Right cardiac atrium (tissue), 5 donors: ENCODE results near the gene OR10G2. TPM values are rescaled to one million over a fixed set of nuclear protein-coding genes. Genes with fewer than 3 reads are reported as not detected.
"Not testable (repeated sequence)": the region's sequence is repeated elsewhere in the genome, so short reads cannot be mapped to it uniquely, and the experiment has no call there.

Experiments used
- ATAC-seq, 2 donors: fragments of 200-7000 bp; cut with Tn5 transposase; one replicate each; pipeline versions ENCODE4 v1.8.0 to v1.9.1; 2020; ENCODE audit warnings: moderate library complexity in 2 of 2, mild to moderate bottlenecking in 1 of 2
- DNase-seq, 3 donors: peaks; one replicate each; pipeline ENCODE4 v3.0.0-alpha.2; 2020
- H3K27ac ChIP-seq: one replicate; pipeline ENCODE4 v1.5.1; 2013; ENCODE audit warnings: mild to moderate bottlenecking, low read length, control low read depth, moderate library complexity
- H3K27me3 ChIP-seq: one replicate; pipeline ENCODE4 v1.6.1; 2013; ENCODE audit not compliant: control insufficient read depth, insufficient read depth
- H3K4me1 ChIP-seq: one replicate; pipeline ENCODE4 v1.6.1; 2013; ENCODE audit warnings: low read length; ENCODE audit not compliant: control insufficient read depth, insufficient read depth
- H3K4me3 ChIP-seq: one replicate; pipeline ENCODE4 v1.5.1; 2013; ENCODE audit warnings: low read length, control low read depth
- H3K9me3 ChIP-seq: one replicate; pipeline ENCODE4 v1.6.1; 2013; ENCODE audit warnings: low read length; ENCODE audit not compliant: control insufficient read depth
- WGBS: extraction: QIAGEN DNeasy Blood & Tissue Kit; methylation state at CpG from one replicate; pipeline ENCODE4 v1.1.7; 2013; 5-methylcytosine and 5-hydroxymethylcytosine counted together
- intact Hi-C, 4 donors: fragments of 100-400 bp; cut with DNase I; formaldehyde crosslinking; loops; one replicate each; pipeline versions ENCODE4 v1.11.0 to v1.14.0; 2022 to 2023
- polyA plus RNA-seq: library from polyadenylated mRNA; stranded (reverse); fragments of 200-250 nt; gene quantifications from one replicate; pipeline ENCODE4 v1.2.3, GENCODE V29; 2013
- total RNA-seq, 4 donors: library from RNA; stranded (reverse); fragmentation: NEBNext Ultra II Directional; extraction: Animal tissue kit (Norgen Biotek cat#: 25700); gene quantifications; one replicate each; pipeline ENCODE4 v1.2.1, GENCODE V29; 2021
- donor health status: healthy with polysubstance abuse.
- donor health status: DM: no; HTN: yes; CAD: no.
- donor health status: DM: no; HTN: no; CAD: no.
- donor health status: DM: no; HTN: yes; CAD: no; lungs with severe emphysema.
- donor health status: DM: yes; HTN: yes; CAD: no.

Gene OR10G2
- total and polyA plus RNA-seq, 5 donors: not detected

DNA sequence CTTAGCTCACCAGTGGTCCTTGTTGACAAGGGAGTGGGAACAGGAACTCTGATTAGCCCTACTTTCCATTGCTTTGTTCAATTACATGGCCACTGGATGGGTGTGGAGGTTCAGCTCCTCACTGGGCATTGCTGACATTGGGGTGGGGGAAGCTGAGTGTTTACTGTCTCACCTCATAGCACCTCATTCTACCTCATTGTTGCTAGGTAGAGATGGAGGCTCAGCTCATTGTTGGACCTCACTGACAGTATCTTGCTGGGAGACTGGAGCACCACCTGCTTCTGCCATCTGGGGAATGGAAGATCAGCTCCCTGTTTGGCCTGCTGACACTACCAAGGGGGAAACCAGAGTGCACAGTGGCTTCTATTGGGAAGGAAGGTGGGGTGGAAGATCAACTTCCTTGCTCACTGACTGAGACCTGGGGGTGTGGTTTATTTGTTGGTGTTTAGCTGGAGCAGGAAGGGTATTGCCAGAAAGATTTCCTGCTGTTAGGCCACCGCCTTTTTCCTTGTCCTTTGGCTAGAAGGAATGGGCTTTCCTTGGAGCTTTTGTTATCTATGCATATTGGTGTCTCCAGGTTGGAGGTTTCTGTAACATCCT lies 17.6 kb upstream of the OR10G2 start:
- no peak for DNase-seq
- Histone ChIP-seq H3K27me3 (no peaks in the 10 kb centered on the region), H3K27ac (no peak overlapping the region), H3K9me3 (no peaks in the 10 kb centered on the region), H3K4me1 (no peaks in the 10 kb centered on the region), H3K4me3 (no peak overlapping the region)
- 43% methylated on average over 1 of the region's 1 CpG for WGBS
- intact Hi-C loops: no loop called here
- peak in 1 of 2 donors; percentile 87 for ATAC-seq

DNA sequence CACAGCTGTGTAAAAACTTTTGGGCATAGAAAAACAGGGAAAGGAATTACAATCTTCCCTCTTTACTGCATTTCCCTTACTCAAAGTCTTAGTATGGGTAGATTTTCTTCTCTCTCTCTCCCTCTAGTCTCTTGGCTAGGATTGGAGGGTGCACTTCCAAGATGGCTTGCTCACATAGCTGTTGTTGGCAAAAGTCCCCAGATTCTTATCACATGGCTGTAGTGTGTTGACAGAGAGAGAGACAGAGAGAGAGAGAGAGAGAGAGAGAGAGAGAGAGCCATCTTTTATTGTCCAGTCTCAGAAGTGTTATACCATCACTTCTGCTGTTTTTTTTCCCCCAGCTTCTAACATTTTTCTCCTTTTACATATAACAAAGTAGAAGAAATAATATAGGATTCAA lies 12.6 kb upstream of the OR10G2 start:
- DNase-seq: no peak
- Histone ChIP-seq H3K4me1 (no peaks in the 10 kb centered on the region), H3K27me3 (no peaks in the 10 kb centered on the region), H3K27ac (no peak overlapping the region), H3K4me3 (no peak overlapping the region), H3K9me3 (no peaks in the 10 kb centered on the region)
- ATAC-seq: no peak
- intact Hi-C loops: no loop called here

DNA sequence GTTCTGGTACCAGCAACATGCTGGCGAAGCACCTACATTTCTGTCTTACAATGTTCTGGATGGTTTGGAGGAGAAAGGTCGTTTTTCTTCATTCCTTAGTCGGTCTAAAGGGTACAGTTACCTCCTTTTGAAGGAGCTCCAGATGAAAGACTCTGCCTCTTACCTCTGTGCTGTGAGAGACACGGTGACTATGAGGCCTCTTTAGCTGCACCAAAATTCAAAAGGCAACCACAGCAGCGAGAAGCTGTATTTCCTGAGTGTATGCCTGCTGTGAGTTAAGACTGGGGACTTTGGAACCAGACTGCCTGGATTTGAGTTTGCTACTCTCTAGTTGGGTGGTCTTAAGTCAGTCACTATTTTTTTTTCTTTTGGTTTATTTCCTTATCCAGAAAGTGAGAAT lies 8.7 kb upstream of the OR10G2 start:
- Histone ChIP-seq H3K27ac (no peak overlapping the region), H3K4me3 (no peak overlapping the region), H3K27me3 (no peaks in the 10 kb centered on the region), H3K9me3 (no peaks in the 10 kb centered on the region), H3K4me1 (no peaks in the 10 kb centered on the region)
- intact Hi-C loops: no loop called here
- DNase-seq (no peak), ATAC-seq (no peak)
- 69% methylated on average over 5 of the region's 5 CpGs for WGBS

DNA sequence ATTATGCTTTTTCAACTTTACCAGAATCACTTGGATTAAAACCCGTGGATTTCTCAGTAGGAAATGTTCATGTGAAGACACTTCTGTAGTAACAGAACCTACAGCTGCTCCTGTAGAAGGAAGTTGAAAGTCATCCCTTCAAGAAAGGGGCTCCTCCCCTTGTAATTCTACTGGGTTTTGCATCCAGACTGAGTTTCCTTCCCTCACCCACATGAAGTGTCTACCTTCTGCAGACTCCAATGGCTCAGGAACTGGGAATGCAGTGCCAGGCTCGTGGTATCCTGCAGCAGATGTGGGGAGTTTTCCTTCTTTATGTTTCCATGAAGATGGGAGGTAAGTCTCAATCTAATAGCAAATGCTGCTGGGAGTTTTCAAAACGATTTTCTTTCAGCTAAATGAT lies 7.9 kb upstream of the OR10G2 start:
- Histone ChIP-seq H3K4me3 (no peak overlapping the region), H3K9me3 (no peaks in the 10 kb centered on the region), H3K27ac (no peak overlapping the region), H3K4me1 (no peaks in the 10 kb centered on the region), H3K27me3 (no peaks in the 10 kb centered on the region)
- no peak for ATAC-seq
- WGBS: 61% methylated on average over 3 of the region's 3 CpGs
- DNase-seq: no peak
- intact Hi-C loops: no loop called here

DNA sequence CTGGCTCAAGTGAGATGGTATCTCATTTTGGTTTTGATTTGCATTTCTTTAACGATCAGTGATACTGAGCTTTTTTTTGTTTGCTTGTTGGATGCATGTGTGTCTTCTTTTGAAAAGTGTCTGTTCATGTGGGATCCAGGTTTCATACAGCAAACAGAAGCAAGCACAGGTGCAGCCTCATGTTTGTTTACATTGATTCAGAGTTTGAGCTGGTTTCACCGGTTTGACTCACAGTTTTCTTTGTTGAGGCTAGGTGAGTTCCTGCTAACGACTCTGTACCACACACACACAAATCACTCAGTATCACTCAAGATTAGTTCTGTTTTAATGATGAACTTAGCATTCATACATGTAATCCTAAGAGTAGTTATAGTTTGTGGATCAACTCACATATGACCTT lies 3.7 kb downstream of the OR10G2 start:
- DNase-seq (no peak), ATAC-seq (no peak)
- intact Hi-C loops: no loop called here
- H3K4me3 ChIP-seq: no peak overlapping the region
- WGBS: 55% methylated on average over 3 of the region's 3 CpGs
- no peaks in the 10 kb centered on the region for H3K9me3 ChIP-seq
- H3K4me1 ChIP-seq: no peaks in the 10 kb centered on the region
- no peak overlapping the region for H3K27ac ChIP-seq
- H3K27me3 ChIP-seq: no peaks in the 10 kb centered on the region

DNA sequence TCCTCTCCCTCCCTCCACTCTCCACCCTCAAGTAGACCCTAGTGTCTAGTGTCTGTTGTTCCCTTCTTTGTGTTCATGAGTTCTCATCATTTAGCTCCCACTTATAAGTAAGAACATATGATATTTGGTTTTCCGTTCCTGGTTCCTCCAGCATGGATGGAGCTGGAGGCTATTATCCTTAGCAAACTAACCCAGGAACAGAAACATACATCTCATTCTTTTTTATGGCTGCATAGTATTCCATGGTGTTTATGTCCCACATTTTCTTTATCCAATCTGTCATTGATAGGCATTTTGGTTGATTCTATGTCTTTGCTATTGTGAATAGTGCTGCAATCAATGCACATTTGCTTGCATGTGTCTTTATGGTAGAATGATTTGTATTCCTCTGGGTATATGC lies 4.2 kb downstream of the OR10G2 start:
- ATAC-seq, H3K27ac ChIP-seq, DNase-seq, H3K27me3 ChIP-seq, H3K9me3 ChIP-seq, H3K4me1 ChIP-seq, H3K4me3 ChIP-seq, intact Hi-C loops: not testable (repeated sequence)
- WGBS: 95% methylated on average over 1 of the region's 1 CpG

DNA sequence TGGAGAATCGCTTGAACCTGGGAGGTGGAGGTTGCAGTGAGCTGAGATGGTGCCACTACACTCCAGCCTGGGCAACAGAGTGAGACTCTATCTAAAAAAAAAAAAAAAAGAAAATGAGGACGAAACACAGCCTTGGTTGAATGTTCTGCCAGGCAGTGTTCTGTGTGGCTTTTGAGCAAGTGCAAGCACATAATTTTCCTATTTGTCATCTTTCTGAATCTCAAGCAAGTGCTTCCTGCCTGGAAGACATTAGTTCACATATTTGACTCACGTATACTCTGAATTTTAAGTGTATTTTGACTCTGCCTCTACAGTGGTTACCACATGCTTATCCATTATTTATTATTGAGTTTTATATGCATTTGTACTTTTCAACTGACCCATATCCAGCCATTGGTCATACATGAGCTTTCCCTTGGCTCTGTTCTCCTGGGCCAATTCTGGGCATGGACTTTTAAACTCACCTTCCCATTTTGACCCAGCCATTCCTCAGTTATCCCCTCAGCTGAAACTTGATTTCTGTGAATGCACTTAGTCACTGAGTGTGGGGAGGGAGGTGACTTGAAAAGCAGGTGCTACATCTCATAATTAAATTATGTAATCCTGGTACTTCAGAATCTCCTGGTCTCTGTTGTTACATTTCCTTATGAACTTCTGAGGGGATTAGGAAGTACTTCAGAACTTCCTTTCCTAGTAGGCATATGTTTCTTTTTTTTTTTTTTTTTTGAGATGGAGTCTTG lies 8.1 kb downstream of the OR10G2 start:
- intact Hi-C loops: no loop called here
- no peak overlapping the region for H3K27ac ChIP-seq
- no peaks in the 10 kb centered on the region for H3K4me1 ChIP-seq
- DNase-seq (no peak), ATAC-seq (no peak)
- H3K9me3 ChIP-seq: no peaks in the 10 kb centered on the region
- WGBS: 60% methylated on average over 3 of the region's 3 CpGs
- no peaks in the 10 kb centered on the region for H3K27me3 ChIP-seq
- no peak overlapping the region for H3K4me3 ChIP-seq

DNA sequence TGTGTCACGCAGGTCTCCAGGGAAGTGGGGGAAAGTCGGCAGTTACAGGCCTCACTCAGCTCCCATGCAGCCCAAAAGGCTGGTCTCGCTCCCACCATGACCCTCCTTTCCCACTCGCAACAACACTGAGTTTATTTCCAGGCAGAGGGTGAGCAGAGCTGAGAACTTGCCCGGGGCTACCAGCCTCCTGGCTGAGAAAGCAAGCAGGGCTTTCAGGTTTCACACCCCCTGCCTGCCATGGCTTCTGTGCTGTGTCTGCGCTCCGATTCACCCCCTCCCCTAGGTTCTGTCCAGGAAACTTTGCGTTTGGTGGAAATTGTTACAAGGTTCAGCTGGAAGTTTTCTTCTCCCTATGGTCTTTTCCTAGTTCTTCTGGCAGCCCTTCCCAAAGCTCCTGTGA lies 17.1 kb downstream of the OR10G2 start:
- 65% methylated on average over 8 of the region's 8 CpGs for WGBS
- ATAC-seq: no peak
- Histone ChIP-seq H3K4me3 (no peak overlapping the region), H3K9me3 (no peaks in the 10 kb centered on the region), H3K4me1 (no peaks in the 10 kb centered on the region), H3K27ac (no peak overlapping the region), H3K27me3 (no peaks in the 10 kb centered on the region)
- intact Hi-C loops: no loop called here
- DNase-seq: no peak

DNA sequence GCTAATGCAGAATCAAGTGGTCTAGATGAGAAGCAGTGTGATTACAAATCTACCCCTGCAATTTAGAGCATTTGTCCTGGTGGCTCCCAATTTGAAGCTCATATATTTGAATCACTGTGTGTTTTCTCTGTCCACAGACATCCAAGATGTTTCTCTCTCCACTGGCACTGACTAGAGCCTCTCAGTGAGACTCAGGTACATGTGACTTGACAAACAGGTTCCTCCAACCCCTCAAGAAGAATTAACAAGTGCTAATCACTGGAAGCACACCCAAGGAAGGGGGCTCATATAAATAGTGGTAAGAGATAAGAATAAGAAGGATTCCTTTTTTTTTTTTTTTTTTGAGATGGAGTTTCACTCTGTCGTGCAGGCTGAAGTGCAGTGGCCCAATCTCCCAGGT lies 20.5 kb downstream of the OR10G2 start:
- H3K27ac ChIP-seq: no peak overlapping the region
- H3K9me3 ChIP-seq: no peaks in the 10 kb centered on the region
- H3K4me3 ChIP-seq: no peak overlapping the region
- 38% methylated on average over 1 of the region's 1 CpG for WGBS
- DNase-seq (no peak), ATAC-seq (no peak)
- no peaks in the 10 kb centered on the region for H3K4me1 ChIP-seq
- H3K27me3 ChIP-seq: no peaks in the 10 kb centered on the region
- intact Hi-C loops: no loop called here

DNA sequence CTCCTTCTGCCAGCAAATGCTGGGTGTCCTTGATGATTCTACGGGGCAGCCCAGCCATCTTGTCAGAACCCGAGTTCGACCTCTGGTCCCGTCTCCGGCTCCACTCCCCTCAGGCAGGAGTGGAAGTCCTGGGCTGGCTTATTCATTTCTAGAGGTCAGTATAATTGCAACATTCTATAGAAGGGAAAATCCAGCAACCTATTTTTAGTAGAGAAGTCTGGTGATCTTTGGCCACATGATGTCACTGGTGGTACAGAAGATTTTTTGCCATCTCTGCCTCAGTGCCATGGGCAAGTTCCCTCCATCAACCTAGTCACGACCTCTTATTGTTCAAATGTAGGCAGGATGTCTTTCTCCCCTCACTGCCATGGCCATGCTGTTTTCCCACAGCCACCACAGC lies 22.4 kb downstream of the OR10G2 start:
- H3K27me3 ChIP-seq: no peaks in the 10 kb centered on the region
- intact Hi-C loops: no loop called here
- DNase-seq: no peak
- H3K9me3 ChIP-seq: no peaks in the 10 kb centered on the region
- H3K27ac ChIP-seq: no peak overlapping the region
- 74% methylated on average over 6 of the region's 6 CpGs for WGBS
- no peak for ATAC-seq
- H3K4me3 ChIP-seq: no peak overlapping the region
- no peaks in the 10 kb centered on the region for H3K4me1 ChIP-seq

DNA sequence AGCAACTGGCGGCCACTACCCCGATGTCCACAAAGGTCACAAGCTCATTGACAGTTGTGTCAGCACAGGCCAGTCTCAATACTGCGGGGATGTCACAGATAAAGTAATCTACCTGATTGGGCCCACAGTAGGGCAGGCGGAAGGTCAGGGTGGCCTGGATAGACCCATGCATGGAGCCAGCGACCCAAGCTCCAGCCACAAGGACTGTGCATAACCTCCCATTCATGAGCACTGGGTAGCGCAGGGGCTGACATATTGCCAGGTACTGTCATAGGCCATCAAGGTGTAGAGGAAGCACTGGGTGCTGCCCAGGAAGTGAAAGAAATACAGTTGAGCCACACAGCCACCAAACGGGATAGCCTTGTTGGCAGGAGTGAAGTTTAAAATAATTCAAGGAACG lies 32.6 kb downstream of the OR10G2 start:
- H3K4me3 ChIP-seq, H3K27ac ChIP-seq, intact Hi-C loops, DNase-seq, ATAC-seq, H3K9me3 ChIP-seq, H3K27me3 ChIP-seq, H3K4me1 ChIP-seq: not testable (repeated sequence)
- 82% methylated on average over 8 of the region's 8 CpGs for WGBS

DNA sequence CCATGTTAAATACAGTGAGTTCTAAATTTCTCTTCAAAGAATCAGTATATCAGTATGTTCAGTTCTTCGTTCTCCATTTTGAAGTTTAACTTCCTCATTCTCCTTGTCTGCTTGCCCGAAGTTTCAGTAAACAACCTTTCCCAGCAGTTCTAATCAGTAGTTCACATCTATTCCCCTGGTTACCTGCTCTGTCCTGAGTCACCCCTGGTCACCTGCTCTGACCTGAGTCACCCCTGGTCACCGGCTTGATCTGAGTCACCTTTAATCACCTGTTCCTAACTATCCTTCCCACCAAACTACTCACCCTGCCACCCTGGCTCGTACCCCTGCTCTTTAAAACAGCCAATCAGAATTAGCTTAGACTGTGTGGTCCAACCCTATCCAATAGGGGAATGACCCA lies 45.4 kb downstream of the OR10G2 start:
- no peak overlapping the region for H3K27ac ChIP-seq
- DNase-seq: no peak
- 80% methylated on average over 4 of the region's 4 CpGs for WGBS
- H3K27me3 ChIP-seq: no peaks in the 10 kb centered on the region
- no peaks in the 10 kb centered on the region for H3K4me1 ChIP-seq
- no peak overlapping the region for H3K4me3 ChIP-seq
- intact Hi-C loops: no loop called here
- ATAC-seq: no peak
- peaks cover 3% of the 10 kb centered on the region for H3K9me3 ChIP-seq
